Measurements from ENCODE around the gene FTCDNL1. TPM values are rescaled to one million over a fixed set of nuclear protein-coding genes. Genes with fewer than 3 reads are reported as not detected.

Gene FTCDNL1
- total RNA-seq, 4 donors from 2014 or later = 2.2 to 8.9 (median 3.6) TPM

DNA sequence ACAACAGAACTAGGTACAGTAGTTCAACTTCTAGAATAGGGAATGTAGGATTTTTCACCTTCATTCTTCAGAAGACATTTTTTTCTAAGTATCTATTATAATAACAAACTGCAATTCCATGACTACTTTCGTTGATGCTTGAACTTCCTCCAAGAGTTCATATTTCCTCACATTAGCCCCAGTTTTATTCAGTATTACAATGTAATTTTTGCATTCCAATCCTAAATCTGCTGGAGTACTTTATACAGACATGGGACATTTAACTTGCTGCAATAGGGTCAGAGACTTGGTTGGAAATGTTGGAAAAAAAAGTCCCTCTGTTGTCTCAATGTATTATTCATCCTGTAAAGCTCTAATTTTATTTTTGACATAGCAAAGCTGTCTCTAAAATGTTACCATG, 19.6 kb upstream of the FTCDNL1 start:
- TF ChIP-seq, protein P1, sequence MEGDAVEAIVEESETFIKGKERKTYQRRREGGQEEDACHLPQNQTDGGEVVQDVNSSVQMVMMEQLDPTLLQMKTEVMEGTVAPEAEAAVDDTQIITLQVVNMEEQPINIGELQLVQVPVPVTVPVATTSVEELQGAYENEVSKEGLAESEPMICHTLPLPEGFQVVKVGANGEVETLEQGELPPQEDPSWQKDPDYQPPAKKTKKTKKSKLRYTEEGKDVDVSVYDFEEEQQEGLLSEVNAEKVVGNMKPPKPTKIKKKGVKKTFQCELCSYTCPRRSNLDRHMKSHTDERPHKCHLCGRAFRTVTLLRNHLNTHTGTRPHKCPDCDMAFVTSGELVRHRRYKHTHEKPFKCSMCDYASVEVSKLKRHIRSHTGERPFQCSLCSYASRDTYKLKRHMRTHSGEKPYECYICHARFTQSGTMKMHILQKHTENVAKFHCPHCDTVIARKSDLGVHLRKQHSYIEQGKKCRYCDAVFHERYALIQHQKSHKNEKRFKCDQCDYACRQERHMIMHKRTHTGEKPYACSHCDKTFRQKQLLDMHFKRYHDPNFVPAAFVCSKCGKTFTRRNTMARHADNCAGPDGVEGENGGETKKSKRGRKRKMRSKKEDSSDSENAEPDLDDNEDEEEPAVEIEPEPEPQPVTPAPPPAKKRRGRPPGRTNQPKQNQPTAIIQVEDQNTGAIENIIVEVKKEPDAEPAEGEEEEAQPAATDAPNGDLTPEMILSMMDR (IDR thresholded peaks at IDR 0.05; ENCODE audit: low read depth) = no peak

DNA sequence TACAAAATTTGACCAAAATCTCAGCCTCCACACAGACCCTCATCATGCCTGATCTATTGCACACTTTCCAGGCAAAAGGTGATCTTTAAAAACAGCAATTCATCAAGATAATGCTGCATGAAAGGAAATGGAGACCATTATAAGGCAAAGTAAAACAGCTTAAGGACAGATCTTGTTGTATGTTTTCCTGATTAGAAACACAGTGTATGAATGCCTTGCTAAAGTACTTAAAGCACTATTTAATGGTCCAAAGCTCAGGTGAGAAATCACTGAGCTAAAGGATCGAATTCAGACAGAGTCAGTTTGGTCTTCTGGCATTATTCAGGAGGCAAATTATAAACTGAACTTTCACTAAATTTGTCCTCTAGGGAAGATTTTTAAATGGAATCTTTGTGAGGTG, 18.7 kb upstream of the FTCDNL1 start:
- TF ChIP-seq, protein P1 (IDR thresholded peaks at IDR 0.05; ENCODE audit: low read depth) = no peak

DNA sequence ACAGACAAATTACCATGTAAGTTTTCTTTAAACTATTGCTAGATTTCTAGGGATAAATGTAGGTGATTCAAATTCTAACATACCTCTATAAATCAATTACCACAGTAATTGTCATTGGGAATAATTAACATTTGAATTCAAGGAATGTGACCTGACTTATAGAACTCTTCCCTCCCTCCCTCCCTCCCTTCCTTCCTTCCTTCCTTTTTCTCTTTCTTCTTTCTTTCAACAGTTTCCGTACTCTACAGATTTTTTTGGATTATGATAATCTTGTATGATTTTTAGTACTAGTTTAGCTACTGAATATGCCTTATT, 18.2 kb upstream of the FTCDNL1 start:
- TF ChIP-seq, protein P1 (IDR thresholded peaks at IDR 0.05; ENCODE audit: low read depth) = no peak

DNA sequence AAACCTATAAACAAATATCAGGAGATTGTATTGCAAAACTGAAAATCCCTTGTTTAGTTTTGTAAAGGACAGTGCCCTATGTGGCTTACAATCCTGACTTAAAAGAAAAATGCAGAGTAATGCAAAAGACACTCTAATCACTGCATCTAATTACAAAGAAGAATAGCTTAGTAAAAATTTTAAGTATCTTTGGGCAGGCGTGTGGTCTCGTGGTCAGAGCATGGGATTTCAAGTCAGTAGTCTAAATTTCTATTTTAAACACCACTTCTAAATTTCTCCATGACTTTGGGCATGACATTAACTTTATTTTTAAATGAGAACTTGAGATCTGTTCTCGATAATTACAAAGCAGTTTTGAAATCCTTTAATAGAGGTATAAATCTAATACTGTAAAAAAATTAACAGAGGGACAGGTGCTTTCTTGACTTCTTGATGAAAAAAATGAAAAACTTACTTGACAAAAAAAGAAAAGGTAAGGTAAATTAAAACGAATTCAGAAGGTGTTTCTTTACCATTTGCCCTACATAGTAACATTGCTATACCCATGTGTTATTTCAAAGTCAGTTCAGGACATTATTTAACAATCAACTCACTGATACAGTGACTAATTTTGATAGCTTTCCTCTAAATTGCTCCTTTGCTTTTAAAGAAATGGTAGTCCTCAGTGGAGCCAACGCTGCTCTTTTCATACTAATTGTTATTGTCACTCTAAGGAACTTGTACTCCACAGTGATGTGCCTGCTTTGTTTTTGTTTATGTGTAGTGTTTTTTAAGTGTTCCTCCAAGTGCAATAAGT, 17.6 kb upstream of the FTCDNL1 start:
- TF ChIP-seq, protein P1 (IDR thresholded peaks at IDR 0.05; ENCODE audit: low read depth) = no peak

DNA sequence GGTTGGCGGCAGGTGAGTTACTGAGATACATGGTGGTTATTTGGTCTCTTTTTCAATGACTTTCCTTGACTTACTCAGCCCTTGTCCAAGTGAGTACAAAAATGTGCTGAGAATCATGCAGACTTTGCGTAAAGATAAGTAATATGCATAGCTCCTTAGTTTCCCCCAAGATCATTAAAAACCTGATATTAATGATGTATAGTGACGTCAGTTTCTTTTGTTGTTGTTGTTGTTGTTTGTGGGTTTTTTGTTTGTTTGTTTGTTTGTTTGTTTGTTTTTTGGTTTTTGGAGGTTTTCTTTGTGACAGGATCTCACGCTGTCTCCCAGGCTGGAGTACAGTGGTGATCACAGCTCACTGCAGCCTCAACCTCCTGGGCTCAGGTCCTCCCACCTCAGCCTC, 14.9 kb upstream of the FTCDNL1 start:
- TF ChIP-seq, protein P1 (IDR thresholded peaks at IDR 0.05; ENCODE audit: low read depth) = no peak

DNA sequence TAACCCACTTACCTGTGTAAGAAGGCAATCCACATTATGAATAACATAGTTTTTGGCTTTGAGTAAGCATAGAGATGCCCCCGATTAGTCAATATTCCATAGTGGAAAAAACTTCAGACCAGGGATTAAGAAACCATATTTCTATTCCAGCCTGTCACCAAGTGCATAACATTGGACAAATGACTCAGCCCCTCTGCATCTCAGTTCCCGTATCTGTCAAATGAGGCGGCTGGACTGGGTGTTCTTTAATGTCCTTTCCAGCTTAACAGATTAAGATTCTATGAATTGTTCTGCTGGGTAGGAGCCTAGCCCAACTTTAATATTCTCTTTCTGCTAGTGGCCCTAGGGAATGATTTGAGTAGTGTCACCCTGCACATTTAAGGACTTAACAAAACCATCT, 11.8 kb upstream of the FTCDNL1 start:
- TF ChIP-seq, protein P1 (IDR thresholded peaks at IDR 0.05; ENCODE audit: low read depth) = no peak

DNA sequence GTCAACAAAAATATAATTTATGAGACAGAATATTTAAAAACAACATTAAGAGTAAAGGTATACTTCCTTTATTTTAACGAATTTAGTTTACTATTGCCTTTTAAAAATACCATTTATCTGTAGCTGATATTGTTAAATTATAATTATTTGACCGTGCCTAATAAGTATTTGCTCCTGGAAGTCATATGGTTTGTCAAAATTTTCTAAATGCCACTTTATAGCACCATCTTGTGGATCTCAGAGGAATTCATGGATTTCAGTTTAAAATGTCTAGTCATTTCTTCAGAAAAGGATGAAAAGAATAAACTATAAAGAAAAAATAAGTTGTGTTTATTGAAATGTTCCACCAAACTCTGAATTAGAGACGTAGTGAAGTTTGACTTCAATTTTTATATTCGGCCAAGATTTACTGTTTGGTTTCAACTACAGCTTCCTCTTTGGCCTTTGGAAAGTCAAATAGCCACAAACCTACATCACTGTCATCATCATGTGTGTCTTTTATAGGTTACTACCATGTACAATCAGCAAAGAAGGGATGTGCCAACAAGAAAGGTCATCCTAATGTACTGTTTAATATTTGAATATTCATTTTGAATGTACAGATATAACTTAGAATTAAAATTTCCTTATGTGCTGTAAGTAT, 10.3 kb upstream of the FTCDNL1 start:
- TF ChIP-seq, protein P1 (IDR thresholded peaks at IDR 0.05; ENCODE audit: low read depth) = no peak

Measured in subcutaneous adipose tissue (tissue), 4 donors.